ENCODE results near the gene MPP3. TPM values are rescaled to one million over a fixed set of nuclear protein-coding genes. Genes with fewer than 3 reads are reported as not detected.

Gene MPP3
- total and polyA plus RNA-seq, 2 of the 4 experiments (the other 2 are of a cell fraction) = 5.7 to 11.9 TPM

- DNase-seq = no peak
- Histone ChIP-seq H3K9me3 (ENCODE audit: control insufficient read depth, insufficient read depth, low read length) (no peaks in the 10 kb centered on the region), H3K27me3 (ENCODE audit: control insufficient read depth, insufficient read depth, low read length) (no peaks in the 10 kb centered on the region), H4K20me1 (ENCODE audit: insufficient read depth, low read length) (no peaks in the 10 kb centered on the region), H3K14ac (replicated peaks; ENCODE audit: low read depth, low read length) (no peak overlapping the region), H3K4me3 (ENCODE audit: insufficient read depth, low read depth, low read length) (no peak overlapping the region), H2BK120ac (ENCODE audit: low read depth, low read length) (no peak overlapping the region), H2AFZ (replicated peaks; ENCODE audit: low read length, poor library complexity) (no peak overlapping the region), H3K9ac (ENCODE audit: low read depth, low read length) (no peak overlapping the region), H3K27ac (ENCODE audit: insufficient read depth, low read length) (no peak overlapping the region), H2BK20ac (ENCODE audit: low read depth, low read length) (no peak overlapping the region), H4K5ac (ENCODE audit: low read depth, low read length) (no peak overlapping the region), H3K4me2 (ENCODE audit: low read depth, low read length) (no peak overlapping the region), H3K79me1 (ENCODE audit: low read depth in 1 of 2, low read length in 2 of 2) (peaks cover 3 to 8% of the 10 kb centered on the region in 2 experiments; a peak in 2 of 4 replicates), H3K4ac (ENCODE audit: low read depth, low read length) (no peak overlapping the region), H3K56ac (ENCODE audit: extremely low read depth, insufficient read depth, low read length) (no peak overlapping the region), H2BK5ac (ENCODE audit: low read depth, low read length, poor library complexity, severe bottlenecking) (no peak overlapping the region), H2BK15ac (ENCODE audit: low read depth, low read length) (no peak overlapping the region), H4K8ac (ENCODE audit: low read depth in 2 of 2, low read length in 2 of 2) (no peak overlapping the region), H3K23ac (ENCODE audit: low read depth, low read length) (no peak overlapping the region), H3K18ac (ENCODE audit: low read depth, low read length) (no peak overlapping the region), H4K91ac (ENCODE audit: insufficient read depth, low read depth, low read length) (no peak overlapping the region), H3K36me3 (ENCODE audit: control insufficient read depth, insufficient read depth, low read length) (peaks cover 26% of the 10 kb centered on the region), H2AK5ac (ENCODE audit: low read depth, low read length) (no peak overlapping the region), H2AK9ac (replicated peaks; ENCODE audit: low read depth, low read length, poor library complexity) (no peak overlapping the region), H3K9me1 (ENCODE audit: insufficient read depth, low read length) (peaks cover 11% of the 10 kb centered on the region; the same call in 1 of the 2 replicates), H3K4me1 (ENCODE audit: control insufficient read depth, insufficient read depth, low read length) (peaks cover 6% of the 10 kb centered on the region)
- ChIA-PET CTCF (no interaction called here), POLR2A (ENCODE audit: unreplicated experiment) (no interaction called here)
- dilution Hi-C loops (cut with HindIII; ENCODE audit: low sequenced_read_pairs, unreplicated experiment) (no loop called here), in situ Hi-C loops (cut with MboI; ENCODE audit: low sequenced_read_pairs) (no loop called here), intact Hi-C loops (cut with micrococcal nuclease) (no loop called here)
- no peak for ATAC-seq (ENCODE audit: low read depth)
- no TSS peak for BruUV-seq (replicated peaks)
- 100% methylated on average over 3 of the region's 10 CpGs; no CpG with 5 or more reads in 1 of the 2 experiments for WGBS, 2 experiments (ENCODE audit: extremely low coverage in 2 of 2, insufficient read length in 1 of 2)
- TF ChIP-seq MAZ (IDR thresholded peaks at IDR 0.05; ENCODE audit: borderline replicate concordance, low read depth, low read length) = no peak
- TF ChIP-seq BHLHE40 (IDR thresholded peaks at IDR 0.05; ENCODE audit: low read depth, low read length) = no peak
- no peak for TF ChIP-seq MXI1 (IDR thresholded peaks at IDR 0.05; ENCODE audit: borderline replicate concordance, low read depth, low read length)
- TF ChIP-seq NFE2L2 (IDR thresholded peaks at IDR 0.05; ENCODE audit: low read depth, low read length) = no peak
- no peak for TF ChIP-seq RAD21 (IDR thresholded peaks at IDR 0.05; ENCODE audit: low read length)
- no peak for TF ChIP-seq SMC3 (IDR thresholded peaks at IDR 0.05; ENCODE audit: low read depth, low read length)
- TF ChIP-seq RFX5 (IDR thresholded peaks at IDR 0.05; ENCODE audit: low read depth, low read length) = no peak
- no peak for TF ChIP-seq POLR2A (IDR thresholded peaks at IDR 0.05; ENCODE audit: low read depth, low read length)
- TF ChIP-seq RCOR1 (IDR thresholded peaks at IDR 0.05; ENCODE audit: insufficient replicate concordance, low read length) = no peak
- TF ChIP-seq CHD1 (IDR thresholded peaks at IDR 0.05; ENCODE audit: low read depth, low read length) = no peak
- TF ChIP-seq CTCF (conservative IDR thresholded peaks at IDR 0.05; ENCODE audit: low read depth, low read length) = no peak
- TF ChIP-seq USF2 (IDR thresholded peaks at IDR 0.05; ENCODE audit: low read depth, low read length) = no peak
- no peak for TF ChIP-seq FOS (IDR thresholded peaks at IDR 0.05; ENCODE audit: low read depth, low read length)
- TF ChIP-seq MAFK (IDR thresholded peaks at IDR 0.05; ENCODE audit: low read depth, low read length) = no peak
- TF ChIP-seq ELK1 (IDR thresholded peaks at IDR 0.05; ENCODE audit: borderline replicate concordance, low read depth, low read length) = no peak
These were observed 20.3 kb downstream of the MPP3 start for GRCh38 chr17:43812396-43813265.
